ENCODE measurements around the gene MAPK10.

GRCh38 chr4:86129546-86129945 lies 230.3 kb downstream of the MAPK10 start:
- TF ChIP-seq CTCF (conservative IDR thresholded peaks at IDR 0.05; ENCODE audit: low read depth, low read length) (no peak), EZH2 (IDR thresholded peaks at IDR 0.05; ENCODE audit: low read length, unreplicated experiment) (no peak), EZH2phosphoT487 (IDR thresholded peaks at IDR 0.05; ENCODE audit: borderline replicate concordance, low read length) (no peak)

Measured in PC-3 (cell line).